Measurements from ENCODE around the gene WNT4. TPM values are rescaled to one million over a fixed set of nuclear protein-coding genes. Genes with fewer than 3 reads are reported as not detected.

Gene WNT4
- total and polyA plus RNA-seq, 2 donors (not counting 1 experiment from before 2014, with no cell fraction given) = not detected

GRCh38 chr1:22131875-22132486, 10.9 kb downstream of the WNT4 start:
- Mint-ChIP-seq H3K9me3 (ENCODE audit: insufficient read depth) (no peaks in the 10 kb centered on the region), H3K4me3 (no peak overlapping the region), H3K4me1 (no peaks in the 10 kb centered on the region), H3K27me3 (peaks cover 6% of the 10 kb centered on the region), H3K27ac (no peak overlapping the region)
- ChIA-PET CTCF (interaction anchor here (1.0 to 2.8 kb wide), 4 partner anchors 8 to 510 kb away, joined by 3 to 10 read pairs (median 4); no protein-coding TSS in a partner anchor), POLR2A (interaction anchor here (0.6 kb wide), 1 partner anchor 112 kb away, joined by 4 read pairs; no protein-coding TSS in a partner anchor)
- H2AFZ ChIP-seq (ENCODE audit: insufficient read depth, low read depth, low read length, poor library complexity, severe bottlenecking) = no peak overlapping the region
- no peaks in the 10 kb centered on the region for H3K79me2 ChIP-seq (ENCODE audit: control insufficient read depth, insufficient read depth, low read length)
- peaks cover 0 to 13% (median 3%) of the 10 kb centered on the region in 4 experiments for H3K27me3 ChIP-seq (replicated peaks in 1 of 4; ENCODE audit: control extremely low read depth in 1 of 4, control insufficient read depth in 3 of 4, insufficient read depth in 4 of 4, low read length in 3 of 4)
- TF ChIP-seq EZH2 (IDR thresholded peaks at IDR 0.05; ENCODE audit: borderline replicate concordance, insufficient read depth, low read depth, low read length, poor library complexity, severe bottlenecking) (no peak), CTCF (IDR thresholded peaks at IDR 0.05) (peak; percentile 83)
- H3K4me2 ChIP-seq (replicated peaks; ENCODE audit: low read depth, low read length, poor library complexity, severe bottlenecking) = no peak overlapping the region
- H3K4me3 ChIP-seq (ENCODE audit: control extremely low read depth in 1 of 5, extremely low read depth in 1 of 5, insufficient read depth in 1 of 5, low read depth in 2 of 5, low read length in 4 of 5) = no peak overlapping the region
- DNase-seq = peak; percentile 73
- no peaks in the 10 kb centered on the region for H4K20me1 ChIP-seq (ENCODE audit: control insufficient read depth, insufficient read depth, low read length, poor library complexity, severe bottlenecking)
- no peaks in the 10 kb centered on the region for H3K36me3 ChIP-seq (replicated peaks in 1 of 2; ENCODE audit: control extremely low read depth in 1 of 2, control insufficient read depth in 1 of 2, extremely low read depth in 1 of 2, insufficient read depth in 2 of 2, low read length in 1 of 2)
- H3K9me3 ChIP-seq (ENCODE audit: control extremely low read depth in 1 of 3, control insufficient read depth in 2 of 3, insufficient read depth in 1 of 3, low read length in 2 of 3) = no peaks in the 10 kb centered on the region
- 20% methylated on average over 10 of the region's 10 CpGs for WGBS (ENCODE audit: insufficient coverage)
- H3K9ac ChIP-seq (ENCODE audit: low read length) = no peak overlapping the region
- peaks cover 0 to 3% of the 10 kb centered on the region in 2 donors for H3K4me1 ChIP-seq (ENCODE audit: control insufficient read depth in 2 of 2, insufficient read depth in 2 of 2, low read length in 2 of 2)
- intact Hi-C loops (cut with micrococcal nuclease) = no loop called here
- peak; percentile 66 for ATAC-seq (ENCODE audit: low read depth)
- H3K27ac ChIP-seq (ENCODE audit: low read length in 2 of 2) = no peak overlapping the region

DNA sequence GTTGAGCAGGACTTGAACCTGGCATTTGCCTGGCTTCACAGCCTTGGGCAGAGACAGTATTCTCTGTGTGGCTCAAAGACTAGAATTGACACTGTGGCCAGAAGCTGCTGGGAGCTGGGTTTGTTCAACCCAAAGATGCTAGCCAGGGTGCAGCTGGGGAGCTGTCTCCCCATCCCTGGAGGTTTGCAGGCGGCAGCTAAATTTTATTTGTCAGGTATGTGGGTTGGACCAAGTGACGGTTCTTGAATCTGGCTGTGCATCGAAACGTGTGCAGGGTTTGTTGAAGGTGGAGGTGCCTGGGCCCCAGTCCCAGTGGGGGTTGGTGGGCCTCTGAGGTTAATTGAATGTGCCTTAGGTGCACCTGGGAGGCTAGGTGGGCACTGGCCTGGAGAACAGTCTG, 11.8 kb downstream of the WNT4 start:
- Histone ChIP-seq H3K4me1 (ENCODE audit: control insufficient read depth in 2 of 2, insufficient read depth in 2 of 2, low read length in 2 of 2) (peaks cover 0 to 3% of the 10 kb centered on the region in 2 donors), H3K4me3 (ENCODE audit: control extremely low read depth in 1 of 5, extremely low read depth in 1 of 5, insufficient read depth in 1 of 5, low read depth in 2 of 5, low read length in 4 of 5) (no peak overlapping the region), H3K9me3 (ENCODE audit: control extremely low read depth in 1 of 3, control insufficient read depth in 2 of 3, insufficient read depth in 1 of 3, low read length in 2 of 3) (no peaks in the 10 kb centered on the region), H3K27me3 (replicated peaks in 1 of 4; ENCODE audit: control extremely low read depth in 1 of 4, control insufficient read depth in 3 of 4, insufficient read depth in 4 of 4, low read length in 3 of 4) (peaks cover 0 to 13% (median 3%) of the 10 kb centered on the region in 4 experiments), H3K27ac (ENCODE audit: low read length in 2 of 2) (no peak overlapping the region), H3K36me3 (replicated peaks in 1 of 2; ENCODE audit: control extremely low read depth in 1 of 2, control insufficient read depth in 1 of 2, extremely low read depth in 1 of 2, insufficient read depth in 2 of 2, low read length in 1 of 2) (no peaks in the 10 kb centered on the region), H2AFZ (ENCODE audit: insufficient read depth, low read depth, low read length, poor library complexity, severe bottlenecking) (no peak overlapping the region), H4K20me1 (ENCODE audit: control insufficient read depth, insufficient read depth, low read length, poor library complexity, severe bottlenecking) (no peaks in the 10 kb centered on the region), H3K4me2 (replicated peaks; ENCODE audit: low read depth, low read length, poor library complexity, severe bottlenecking) (no peak overlapping the region), H3K79me2 (ENCODE audit: control insufficient read depth, insufficient read depth, low read length) (no peaks in the 10 kb centered on the region), H3K9ac (ENCODE audit: low read length) (no peak overlapping the region)
- WGBS (ENCODE audit: insufficient coverage) = 97% methylated on average over 4 of the region's 4 CpGs
- ChIA-PET CTCF (interaction anchor here (1.0 to 2.8 kb wide), 5 partner anchors 9 to 511 kb away, joined by 3 to 10 read pairs (median 5); no protein-coding TSS in a partner anchor), POLR2A (no interaction called here)
- intact Hi-C loops (cut with micrococcal nuclease) = no loop called here
- TF ChIP-seq EZH2 (IDR thresholded peaks at IDR 0.05; ENCODE audit: borderline replicate concordance, insufficient read depth, low read depth, low read length, poor library complexity, severe bottlenecking) (no peak), CTCF (IDR thresholded peaks at IDR 0.05) (no peak)
- no peak overlapping the region for H3K27ac Mint-ChIP-seq
- no peaks in the 10 kb centered on the region for H3K4me1 Mint-ChIP-seq
- DNase-seq = no peak
- no peak for ATAC-seq (ENCODE audit: low read depth)
- H3K9me3 Mint-ChIP-seq (ENCODE audit: insufficient read depth) = no peaks in the 10 kb centered on the region
- H3K27me3 Mint-ChIP-seq = peaks cover 6% of the 10 kb centered on the region
- H3K4me3 Mint-ChIP-seq = no peak overlapping the region
